SH-SY5Y (cell line): ENCODE results near the gene KMT2E.

Experiments used
- GATA2 ChIP-seq: IDR thresholded peaks from 2 replicates; pipeline ENCODE4 v1.6.1; 2011; ENCODE audit warnings: mild to moderate bottlenecking, low read depth, low read length
- GATA3 ChIP-seq: IDR thresholded peaks from 2 replicates; pipeline ENCODE4 v1.6.1; 2011; ENCODE audit warnings: low read depth, mild to moderate bottlenecking, low read length, moderate library complexity

GRCh38 chr7:105131033-105131656 is 117.1 kb downstream of the KMT2E start:
- TF ChIP-seq GATA2 (no peak), GATA3 (no peak)
